GDM1 (cell line): ENCODE results near the gene SCRG1.

ENCODE experiments used
- DNase-seq: peaks from one replicate; lab custom pipeline; 2025; lab: John Stamatoyannopoulos, UW

Gene SCRG1

GRCh38 chr4:173410079-173410478, 11.2 kb upstream of the SCRG1 start:
- no peak for DNase-seq

- no peak for DNase-seq
Measured at GRCh38 chr4:173405840-173406606, 7.1 kb upstream of the SCRG1 start.

GRCh38 chr4:173404296-173404865, 5.5 kb upstream of the SCRG1 start:
- DNase-seq: no peak

GRCh38 chr4:173403051-173403450, 4.1 kb upstream of the SCRG1 start:
- no peak for DNase-seq

GRCh38 chr4:173401063-173401462, 2.1 kb upstream of the SCRG1 start:
- DNase-seq: no peak

- no peak for DNase-seq
Measured at GRCh38 chr4:173398220-173398619, 696 bp downstream of the SCRG1 start.

GRCh38 chr4:173397604-173398003, 1.3 kb downstream of the SCRG1 start:
- no peak for DNase-seq

- DNase-seq: no peak
Measured at GRCh38 chr4:173391701-173392100, 7.2 kb downstream of the SCRG1 start.

GRCh38 chr4:173386751-173387150, 12.2 kb downstream of the SCRG1 start:
- no peak for DNase-seq

- DNase-seq: no peak
Measured at GRCh38 chr4:173382349-173382748, 16.6 kb downstream of the SCRG1 start.

- DNase-seq: no peak
Measured at GRCh38 chr4:173381610-173382009, 17.3 kb downstream of the SCRG1 start.

GRCh38 chr4:173380987-173381386, 17.9 kb downstream of the SCRG1 start:
- DNase-seq: no peak

- DNase-seq: no peak
Measured at GRCh38 chr4:173379929-173380328, 19.0 kb downstream of the SCRG1 start.

GRCh38 chr4:173374588-173374987, 24.3 kb downstream of the SCRG1 start:
- no peak for DNase-seq

GRCh38 chr4:173371292-173372192, 27.4 kb downstream of the SCRG1 start:
- peak; percentile 37 for DNase-seq

- peak; percentile 97 for DNase-seq
Measured at GRCh38 chr4:173370477-173371291, 28.2 kb downstream of the SCRG1 start, which contains the start of gene SAP30. Gene SAP30, plus strand, starts transcription at chr4:173370954. Its CDS starts 229 bp downstream, at chr4:173371183.

GRCh38 chr4:173370130-173370476, 28.8 kb downstream of the SCRG1 start:
- no peak for DNase-seq

- no peak for DNase-seq
Measured at GRCh38 chr4:173367946-173368345, 31.0 kb downstream of the SCRG1 start.

- no peak for DNase-seq
Measured at GRCh38 chr4:173367285-173367684, 31.6 kb downstream of the SCRG1 start.

- DNase-seq: no peak
Measured at GRCh38 chr4:173365359-173365996, 33.4 kb downstream of the SCRG1 start.

GRCh38 chr4:173362666-173363065, 36.2 kb downstream of the SCRG1 start:
- no peak for DNase-seq
